HG03575 (cell line): ENCODE data around the gene CLDN11.

Experiments
- ATAC-seq: cut with Tn5 transposase; IDR thresholded peaks from one replicate; pipeline ENCODE4 v1.9.1; 2021; ENCODE audit not compliant: unreplicated experiment, insufficient number of reproducible peaks, low FRiP score; ENCODE audit errors: extremely low read depth

The CLDN11 gene

GRCh38 chr3:170418422-170419398 lies at the start of gene CLDN11:
CLDN11 (plus strand) TSS chr3:170418868; CDS start chr3:170419067, 199 bp downstream.
- no peak for ATAC-seq

GRCh38 chr3:170368921-170369320 lies 49.7 kb upstream of the CLDN11 start:
- no peak for ATAC-seq

- no peak for ATAC-seq
Measured at GRCh38 chr3:170372190-170372879, 46.3 kb upstream of the CLDN11 start.

GRCh38 chr3:170383567-170383966 lies 35.1 kb upstream of the CLDN11 start:
- ATAC-seq, result no peak

GRCh38 chr3:170386468-170386867 lies 32.2 kb upstream of the CLDN11 start:
- no peak for ATAC-seq

- no peak for ATAC-seq
Measured at GRCh38 chr3:170387950-170388349, 30.7 kb upstream of the CLDN11 start.

GRCh38 chr3:170391108-170391507 lies 27.6 kb upstream of the CLDN11 start:
- no peak for ATAC-seq

- ATAC-seq, result no peak
Measured at GRCh38 chr3:170397685-170398084, 21.0 kb upstream of the CLDN11 start.

GRCh38 chr3:170405101-170405500 lies 13.6 kb upstream of the CLDN11 start:
- ATAC-seq, result no peak

- no peak for ATAC-seq
Measured at GRCh38 chr3:170410428-170411029, 8.1 kb upstream of the CLDN11 start.

- no peak for ATAC-seq
Measured at GRCh38 chr3:170413291-170413690, 5.4 kb upstream of the CLDN11 start.

- ATAC-seq, result no peak
Measured at GRCh38 chr3:170414202-170414663, 4.4 kb upstream of the CLDN11 start.

- no peak for ATAC-seq
Measured at GRCh38 chr3:170417090-170417489, 1.6 kb upstream of the CLDN11 start.

- no peak for ATAC-seq
Measured at GRCh38 chr3:170419557-170420087, 954 bp downstream of the CLDN11 start.

- ATAC-seq, result no peak
Measured at GRCh38 chr3:170420307-170420821, 1.7 kb downstream of the CLDN11 start.

- ATAC-seq, result no peak
Measured at GRCh38 chr3:170421111-170421641, 2.5 kb downstream of the CLDN11 start.

- ATAC-seq, result no peak
Measured at GRCh38 chr3:170421758-170422157, 3.1 kb downstream of the CLDN11 start.

- no peak for ATAC-seq
Measured at GRCh38 chr3:170423001-170423615, 4.4 kb downstream of the CLDN11 start.
